H9 (cell line): ENCODE data around the gene ZMIZ1. TPM values are rescaled to one million over a fixed set of nuclear protein-coding genes. Genes with fewer than 3 reads are reported as not detected.

Experiments used
- DNase-seq: peaks from one replicate; pipeline ENCODE4 v3.0.0-alpha.2; 2017
- H2AFZ ChIP-seq: one replicate; pipeline ENCODE4 v1.6.1; 2013; ENCODE audit warnings: mild to moderate bottlenecking, low read length, control low read depth, moderate library complexity
- H2AK5ac ChIP-seq: 2 replicates; pipeline ENCODE4 v1.6.1; 2013; ENCODE audit warnings: low read length, control low read depth, mixed read lengths; ENCODE audit not compliant: insufficient read length
- H2BK120ac ChIP-seq: one replicate; pipeline ENCODE4 v1.6.1; 2013; ENCODE audit warnings: low read depth, mild to moderate bottlenecking, low read length, control low read depth, inconsistent platforms; ENCODE audit not compliant: poor library complexity, severe bottlenecking
- H2BK12ac ChIP-seq: 2 replicates; pipeline ENCODE4 v1.6.1; 2013; ENCODE audit warnings: low read length, control low read depth, mixed read lengths, low read depth; ENCODE audit not compliant: insufficient read length
- H2BK15ac ChIP-seq: 2 replicates; pipeline ENCODE4 v1.6.1; 2013; ENCODE audit warnings: low read depth, low read length, control low read depth
- H2BK20ac ChIP-seq: one replicate; pipeline ENCODE4 v1.6.1; 2013; ENCODE audit warnings: low read depth, mild to moderate bottlenecking, low read length, control low read depth, inconsistent platforms; ENCODE audit not compliant: poor library complexity, severe bottlenecking
- H2BK5ac ChIP-seq: 2 replicates; pipeline ENCODE4 v1.6.1; 2013; ENCODE audit warnings: low read length, control low read depth, mixed read lengths; ENCODE audit not compliant: insufficient read length
- H3K14ac ChIP-seq: 2 replicates; pipeline ENCODE4 v1.6.1; 2013; ENCODE audit warnings: low read length, control low read depth; ENCODE audit not compliant: insufficient read depth
- H3K18ac ChIP-seq: 2 replicates; pipeline ENCODE4 v1.6.1; 2013; ENCODE audit warnings: low read depth, mild to moderate bottlenecking, mixed read lengths, low read length, control low read depth; ENCODE audit not compliant: insufficient read length
- H3K23ac ChIP-seq: 2 replicates; pipeline ENCODE4 v1.6.1; 2013; ENCODE audit warnings: low read length, control low read depth, mixed read lengths, low read depth; ENCODE audit not compliant: insufficient read length
- H3K23me2 ChIP-seq: 2 replicates; pipeline ENCODE4 v1.6.1; 2013; ENCODE audit warnings: low read depth, mild to moderate bottlenecking, mixed read lengths, low read length, control low read depth; ENCODE audit not compliant: insufficient read length, poor library complexity, severe bottlenecking
- H3K27ac ChIP-seq: 2 replicates; pipeline ENCODE4 v1.5.1; 2013; ENCODE audit warnings: low read length, control low read depth, mixed read lengths, low read depth; ENCODE audit not compliant: insufficient read length
- H3K27me3 ChIP-seq: 2 replicates; pipeline ENCODE4 v1.6.1; 2013; ENCODE audit warnings: low read length, control low read depth, inconsistent platforms; ENCODE audit not compliant: insufficient read depth
- H3K4ac ChIP-seq: 2 replicates; pipeline ENCODE4 v1.6.1; 2013; ENCODE audit warnings: low read depth, mild to moderate bottlenecking, control low read depth, inconsistent platforms, low read length, moderate library complexity
- H3K4me1 ChIP-seq: 2 replicates; pipeline ENCODE4 v1.6.1; 2013; ENCODE audit warnings: low read length, control low read depth, inconsistent platforms; ENCODE audit not compliant: insufficient read depth
- H3K4me2 ChIP-seq: 2 replicates; pipeline ENCODE4 v1.6.1; 2013; ENCODE audit warnings: low read length, control low read depth, mixed read lengths; ENCODE audit not compliant: insufficient read length, insufficient read depth
- H3K56ac ChIP-seq: 2 replicates; pipeline ENCODE4 v1.6.1; 2013; ENCODE audit warnings: low read depth, mild to moderate bottlenecking, mixed read lengths, low read length, control low read depth; ENCODE audit not compliant: insufficient read length
- H3K79me1 ChIP-seq: 2 replicates; pipeline ENCODE4 v1.6.1; 2013; ENCODE audit warnings: low read depth, mild to moderate bottlenecking, moderate library complexity, low read length, control low read depth, inconsistent platforms; ENCODE audit not compliant: insufficient read depth, poor library complexity, severe bottlenecking
- H3K79me2 ChIP-seq: 2 replicates; pipeline ENCODE4 v1.6.1; 2013; ENCODE audit warnings: low read length, control low read depth, inconsistent platforms; ENCODE audit not compliant: insufficient read depth
- H3K9ac ChIP-seq: 2 replicates; pipeline ENCODE4 v1.6.1; 2013; ENCODE audit warnings: low read length, control low read depth, mixed read lengths; ENCODE audit not compliant: insufficient read length; ENCODE audit errors: extremely low read depth
- H3K9me3 ChIP-seq: one replicate; pipeline ENCODE4 v1.6.1; 2013; ENCODE audit warnings: low read depth, low read length, inconsistent platforms; ENCODE audit not compliant: control insufficient read depth
- H3T11ph ChIP-seq: one replicate; pipeline ENCODE4 v1.6.1; 2013; ENCODE audit warnings: mild to moderate bottlenecking, low read length, control low read depth, inconsistent platforms
- H4K20me1 ChIP-seq: one replicate; pipeline ENCODE4 v1.6.1; 2013; ENCODE audit not compliant: control insufficient read depth, insufficient read length, insufficient read depth
- H4K5ac ChIP-seq: 2 replicates; pipeline ENCODE4 v1.6.1; 2013; ENCODE audit warnings: low read depth, mild to moderate bottlenecking, mixed read lengths, low read length, control low read depth; ENCODE audit not compliant: insufficient read length
- H4K8ac ChIP-seq: replicated peaks from 2 replicates; pipeline ENCODE4 v1.6.1; 2013; ENCODE audit warnings: low read length, control low read depth, mixed read lengths, low read depth; ENCODE audit not compliant: insufficient read length
- H4K91ac ChIP-seq: 2 replicates; pipeline ENCODE4 v1.6.1; 2013; ENCODE audit warnings: low read depth, mild to moderate bottlenecking, moderate library complexity, mixed read lengths, low read length, control low read depth; ENCODE audit not compliant: insufficient read length
- H3K27ac Mint-ChIP-seq, 3 experiments: 2 replicates in 2 of 3; 3 replicates in 1 of 3; pipeline ENCODE4 v1.8.0; 2020 to 2021; ENCODE audit warnings: mixed read lengths in 3 of 3, mild to moderate bottlenecking in 1 of 3, moderate library complexity in 1 of 3
- H3K27me3 Mint-ChIP-seq: 2 replicates; pipeline ENCODE4 v1.8.0; 2021; ENCODE audit warnings: low read depth, mild to moderate bottlenecking, moderate library complexity, mixed read lengths
- H3K36me3 Mint-ChIP-seq, 3 experiments: 2 replicates in 2 of 3; 3 replicates in 1 of 3; pipeline ENCODE4 v1.8.0; 2020 to 2021; ENCODE audit warnings: low read depth in 3 of 3, mixed read lengths in 3 of 3; ENCODE audit not compliant: insufficient read depth in 1 of 3
- H3K4me1 Mint-ChIP-seq, 2 experiments: 2 replicates each; pipeline ENCODE4 v1.8.0; 2020; ENCODE audit warnings: mixed read lengths in 2 of 2
- H3K4me3 Mint-ChIP-seq, 2 experiments: 2 replicates in 1 of 2; 3 replicates in 1 of 2; pipeline ENCODE4 v1.8.0; 2020 to 2021; ENCODE audit warnings: mild to moderate bottlenecking in 2 of 2, mixed read lengths in 2 of 2, moderate library complexity in 1 of 2
- H3K9me3 Mint-ChIP-seq, 2 experiments: 2 replicates in 1 of 2; 3 replicates in 1 of 2; pipeline ENCODE4 v1.8.0; 2020; ENCODE audit warnings: mild to moderate bottlenecking in 2 of 2, mixed read lengths in 2 of 2, moderate library complexity in 1 of 2
- whole genome bisulfite sequencing: extraction: QIAGEN DNeasy Blood & Tissue Kit; methylation state at CpG from one replicate; pipeline ENCODE4 v1.1.7; 2013; ENCODE audit warnings: missing lambda C conversion rate, low lambda C conversion rate, mixed read lengths; ENCODE audit not compliant: insufficient read length; ENCODE audit errors: extremely low coverage; 5-methylcytosine and 5-hydroxymethylcytosine counted together
- total RNA-seq: library from RNA; stranded (reverse); gene quantifications from 2 replicates; pipeline ENCODE4 v1.2.1, GENCODE V29; 2021
- TF ChIP-seq, protein P1 (sequence below): fragments of 200-600 bp; sonication (generic); conservative IDR thresholded peaks from 3 replicates; pipeline ENCODE4 v1.8.0; 2021; ENCODE audit warnings: antibody characterized with exemption, mild to moderate bottlenecking

ZMIZ1 gene
- total RNA-seq, 1 experiment from 2014 or later, result 36.9 TPM

DNA sequence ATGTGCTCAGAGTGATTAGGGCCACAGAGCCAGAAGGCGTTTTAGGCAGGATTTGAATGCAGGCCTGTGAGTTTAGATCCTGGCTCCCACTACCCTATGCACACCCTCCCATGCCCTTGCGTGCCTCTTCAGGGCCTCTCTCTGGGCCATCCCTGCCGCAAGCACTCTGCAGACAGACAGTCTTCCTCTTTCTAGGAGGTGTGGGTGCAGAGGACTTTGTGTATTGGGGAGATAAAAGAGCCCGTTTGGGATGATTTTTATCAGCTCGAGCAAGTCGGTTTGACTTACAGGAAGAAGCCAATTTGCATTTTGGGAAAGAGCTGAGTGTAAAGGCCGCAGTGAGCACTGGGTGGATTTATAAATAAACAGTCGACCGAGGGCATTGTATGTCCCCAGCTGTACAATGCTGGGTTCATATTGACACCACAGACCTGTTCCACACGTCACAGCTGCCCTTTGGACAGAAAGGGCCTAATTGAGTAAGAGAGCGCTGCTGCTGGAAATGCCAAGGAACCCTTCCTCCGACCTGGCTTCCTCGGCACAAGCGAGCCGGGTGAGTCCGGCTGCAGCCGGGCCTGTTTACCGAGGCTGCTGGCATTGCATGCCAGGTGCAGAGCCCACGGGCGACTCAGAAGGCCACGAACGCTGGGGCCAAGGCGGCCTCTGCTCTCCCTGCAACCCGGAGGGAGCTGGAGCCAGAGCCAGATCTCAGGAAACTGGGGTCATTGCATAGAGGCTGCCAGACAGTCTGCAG lies 25.1 kb downstream of the ZMIZ1 start:
- Histone ChIP-seq H2AK5ac (no peak overlapping the region), H3T11ph (no peak overlapping the region), H3K18ac (no peak overlapping the region), H3K23ac (no peak overlapping the region), H4K20me1 (no peaks in the 10 kb centered on the region), H3K56ac (no peak overlapping the region), H2BK120ac (no peak overlapping the region), H2BK12ac (no peak overlapping the region), H3K79me1 (peaks cover 7% of the 10 kb centered on the region), H3K4me2 (no peak overlapping the region), H3K14ac (no peak overlapping the region), H4K91ac (no peak overlapping the region), H3K27me3 (no peaks in the 10 kb centered on the region), H3K23me2 (no peaks in the 10 kb centered on the region), H2BK5ac (no peak overlapping the region), H3K9ac (no peak overlapping the region), H4K8ac (no peak overlapping the region), H3K27ac (no peak overlapping the region), H3K4me1 (no peaks in the 10 kb centered on the region), H2AFZ (no peak overlapping the region), H4K5ac (no peak overlapping the region), H3K4ac (no peak overlapping the region), H3K79me2 (peaks cover 13% of the 10 kb centered on the region; the same call in 1 of the 2 replicates), H2BK20ac (no peak overlapping the region), H2BK15ac (no peak overlapping the region), H3K9me3 (no peaks in the 10 kb centered on the region)
- Mint-ChIP-seq H3K27ac (peak overlapping the region in 2 of 3 experiments; percentile 48 to 53; a peak in 2 of 7 replicates), H3K4me1 (peaks cover 40 to 58% of the 10 kb centered on the region in 2 experiments), H3K9me3 (no peaks in the 10 kb centered on the region), H3K4me3 (no peak overlapping the region), H3K36me3 (peaks cover 0 to 11% (median 0%) of the 10 kb centered on the region in 3 experiments; a peak in 4 of 7 replicates), H3K27me3 (no peaks in the 10 kb centered on the region)
- DNase-seq, result no peak
- TF ChIP-seq, protein P1, sequence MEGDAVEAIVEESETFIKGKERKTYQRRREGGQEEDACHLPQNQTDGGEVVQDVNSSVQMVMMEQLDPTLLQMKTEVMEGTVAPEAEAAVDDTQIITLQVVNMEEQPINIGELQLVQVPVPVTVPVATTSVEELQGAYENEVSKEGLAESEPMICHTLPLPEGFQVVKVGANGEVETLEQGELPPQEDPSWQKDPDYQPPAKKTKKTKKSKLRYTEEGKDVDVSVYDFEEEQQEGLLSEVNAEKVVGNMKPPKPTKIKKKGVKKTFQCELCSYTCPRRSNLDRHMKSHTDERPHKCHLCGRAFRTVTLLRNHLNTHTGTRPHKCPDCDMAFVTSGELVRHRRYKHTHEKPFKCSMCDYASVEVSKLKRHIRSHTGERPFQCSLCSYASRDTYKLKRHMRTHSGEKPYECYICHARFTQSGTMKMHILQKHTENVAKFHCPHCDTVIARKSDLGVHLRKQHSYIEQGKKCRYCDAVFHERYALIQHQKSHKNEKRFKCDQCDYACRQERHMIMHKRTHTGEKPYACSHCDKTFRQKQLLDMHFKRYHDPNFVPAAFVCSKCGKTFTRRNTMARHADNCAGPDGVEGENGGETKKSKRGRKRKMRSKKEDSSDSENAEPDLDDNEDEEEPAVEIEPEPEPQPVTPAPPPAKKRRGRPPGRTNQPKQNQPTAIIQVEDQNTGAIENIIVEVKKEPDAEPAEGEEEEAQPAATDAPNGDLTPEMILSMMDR, result no peak
- WGBS, result no CpG with 5 or more reads among the region's 24 CpGs
